ENCODE results near the gene CHMP4B. TPM values are rescaled to one million over a fixed set of nuclear protein-coding genes. Genes with fewer than 3 reads are reported as not detected.

The CHMP4B gene
- total RNA-seq, 1 experiment from 2014 or later: 77.6 TPM

GRCh38 chr20:33889312-33889711 is 78.2 kb downstream of the CHMP4B start:
- no peak overlapping the region for H3K4me3 Mint-ChIP-seq (ENCODE audit: unreplicated experiment)
- no peak for TF ChIP-seq CTCF (IDR thresholded peaks at IDR 0.05; ENCODE audit: unreplicated experiment)
- H3K36me3 Mint-ChIP-seq (ENCODE audit: insufficient read depth, unreplicated experiment): no peaks in the 10 kb centered on the region
- H3K4me1 Mint-ChIP-seq (ENCODE audit: insufficient read depth, unreplicated experiment): no peaks in the 10 kb centered on the region
- intact Hi-C loops (cut with micrococcal nuclease): no loop called here
- DNase-seq (ENCODE audit: unreplicated experiment): no peak
- H3K27ac Mint-ChIP-seq (ENCODE audit: low read depth, unreplicated experiment): no peak overlapping the region
- ChIA-PET POLR2A (no interaction called here), CTCF (interaction anchor here (0.6 to 1.0 kb wide), 2 partner anchors 10 to 16 kb away, joined by 3 to 5 read pairs; no protein-coding TSS in a partner anchor)
- no peaks in the 10 kb centered on the region for H3K9me3 Mint-ChIP-seq (ENCODE audit: unreplicated experiment)
- peaks cover 33% of the 10 kb centered on the region for H3K27me3 Mint-ChIP-seq (ENCODE audit: insufficient read depth, unreplicated experiment)
- BruUV-seq (replicated peaks): no TSS peak

- intact Hi-C loops (cut with micrococcal nuclease): no loop called here
- Mint-ChIP-seq H3K36me3 (ENCODE audit: insufficient read depth, unreplicated experiment) (no peaks in the 10 kb centered on the region), H3K27ac (ENCODE audit: low read depth, unreplicated experiment) (no peak overlapping the region), H3K9me3 (ENCODE audit: unreplicated experiment) (no peaks in the 10 kb centered on the region), H3K4me3 (ENCODE audit: unreplicated experiment) (no peak overlapping the region), H3K27me3 (ENCODE audit: insufficient read depth, unreplicated experiment) (peaks cover 45% of the 10 kb centered on the region), H3K4me1 (ENCODE audit: insufficient read depth, unreplicated experiment) (no peaks in the 10 kb centered on the region)
- DNase-seq (ENCODE audit: unreplicated experiment): no peak
- no peak for TF ChIP-seq CTCF (IDR thresholded peaks at IDR 0.05; ENCODE audit: unreplicated experiment)
- ChIA-PET CTCF (interaction anchor here (0.6 to 0.7 kb wide), 2 partner anchors 12 to 31 kb away, joined by 3 to 4 read pairs; no protein-coding TSS in a partner anchor), POLR2A (interaction anchor here (0.6 kb wide), 2 partner anchors 101 to 896 kb away, joined by 3 to 4 read pairs; no protein-coding TSS in a partner anchor)
- no TSS peak for BruUV-seq (replicated peaks)
Measured at GRCh38 chr20:33890557-33890956, 79.4 kb downstream of the CHMP4B start.

GRCh38 chr20:33893314-33893713 is 82.2 kb downstream of the CHMP4B start:
- DNase-seq (ENCODE audit: unreplicated experiment): no peak
- no peak for TF ChIP-seq CTCF (IDR thresholded peaks at IDR 0.05; ENCODE audit: unreplicated experiment)
- no peaks in the 10 kb centered on the region for H3K9me3 Mint-ChIP-seq (ENCODE audit: unreplicated experiment)
- H3K4me1 Mint-ChIP-seq (ENCODE audit: insufficient read depth, unreplicated experiment): no peaks in the 10 kb centered on the region
- no TSS peak for BruUV-seq (replicated peaks)
- POLR2A ChIA-PET: interaction anchor here (1.9 kb wide), 1 partner anchor 10 kb away, joined by 8 read pairs; no protein-coding TSS in a partner anchor
- peaks cover 69% of the 10 kb centered on the region for H3K27me3 Mint-ChIP-seq (ENCODE audit: insufficient read depth, unreplicated experiment)
- no peaks in the 10 kb centered on the region for H3K36me3 Mint-ChIP-seq (ENCODE audit: insufficient read depth, unreplicated experiment)
- no peak overlapping the region for H3K4me3 Mint-ChIP-seq (ENCODE audit: unreplicated experiment)
- intact Hi-C loops (cut with micrococcal nuclease): no loop called here
- no peak overlapping the region for H3K27ac Mint-ChIP-seq (ENCODE audit: low read depth, unreplicated experiment)
- CTCF ChIA-PET: interaction anchor here (0.6 to 0.9 kb wide), 3 partner anchors 175 to 989 kb away, joined by 3 to 4 read pairs (median 3); no protein-coding TSS in a partner anchor

- no peak for TF ChIP-seq CTCF (IDR thresholded peaks at IDR 0.05; ENCODE audit: unreplicated experiment)
- Mint-ChIP-seq H3K9me3 (ENCODE audit: unreplicated experiment) (no peaks in the 10 kb centered on the region), H3K27ac (ENCODE audit: low read depth, unreplicated experiment) (no peak overlapping the region), H3K36me3 (ENCODE audit: insufficient read depth, unreplicated experiment) (no peaks in the 10 kb centered on the region), H3K4me3 (ENCODE audit: unreplicated experiment) (no peak overlapping the region), H3K27me3 (ENCODE audit: insufficient read depth, unreplicated experiment) (peaks cover 69% of the 10 kb centered on the region), H3K4me1 (ENCODE audit: insufficient read depth, unreplicated experiment) (no peaks in the 10 kb centered on the region)
- intact Hi-C loops (cut with micrococcal nuclease): no loop called here
- no TSS peak for BruUV-seq (replicated peaks)
- POLR2A ChIA-PET: no interaction called here
- no peak for DNase-seq (ENCODE audit: unreplicated experiment)
- CTCF ChIA-PET: interaction anchor here (0.8 kb wide), 1 partner anchor 1374 kb away, joined by 3 read pairs; no protein-coding TSS in a partner anchor
Measured at GRCh38 chr20:33894798-33895197, 83.7 kb downstream of the CHMP4B start.

Measured in MCF 10A (cell line).